Lower lobe of right lung (tissue), 2 donors: ENCODE results near the gene TMEM184B. TPM values are rescaled to one million over a fixed set of nuclear protein-coding genes. Genes with fewer than 3 reads are reported as not detected.
A peak's percentile ranks its signal among the peaks of the same experiment; 100 is the strongest.

ENCODE experiments used
- ATAC-seq, 2 donors: fragments of 200-7000 bp; cut with Tn5 transposase; one replicate each; pipeline ENCODE4 v1.9.1; 2020 to 2022; ENCODE audit warnings: mild to moderate bottlenecking in 2 of 2, moderate library complexity in 2 of 2
- DNase-seq: peaks from one replicate; pipeline ENCODE4 v3.0.0-alpha.2; 2020
- H3K27ac ChIP-seq: fragments of 200-600 bp; one replicate; pipeline ENCODE4 v1.8.0; 2022
- H3K27me3 ChIP-seq: fragments of 200-600 bp; one replicate; pipeline ENCODE4 v1.8.0; 2022; ENCODE audit warnings: low read depth
- H3K36me3 ChIP-seq: fragments of 200-600 bp; one replicate; pipeline ENCODE4 v1.8.0; 2022; ENCODE audit warnings: mild to moderate bottlenecking
- H3K4me1 ChIP-seq: fragments of 200-600 bp; one replicate; pipeline ENCODE4 v1.8.0; 2022
- H3K4me3 ChIP-seq: fragments of 200-600 bp; one replicate; pipeline ENCODE4 v1.8.0; 2022; ENCODE audit warnings: mild to moderate bottlenecking
- H3K9me3 ChIP-seq: fragments of 200-600 bp; one replicate; pipeline ENCODE4 v1.8.0; 2022
- intact Hi-C: fragments of 100-400 bp; cut with DNase I; formaldehyde crosslinking; loops from one replicate; pipeline ENCODE4 v1.11.0; 2022
- total RNA-seq: library from RNA; stranded (reverse); fragmentation: NEBNext Ultra II Directional; extraction: Animal tissue kit (Norgen Biotek cat#: 25700); gene quantifications from one replicate; pipeline ENCODE4 v1.2.1, GENCODE V29; 2021
- TF ChIP-seq, protein P1 (sequence below): fragments of 200-600 bp; IDR thresholded peaks from one replicate; pipeline ENCODE4 v1.8.0; 2022; ENCODE audit warnings: antibody characterized with exemption, mild to moderate bottlenecking
- donor health status: DM: no; HTN: yes; CAD: no; lungs with severe emphysema.

TMEM184B gene
- total RNA-seq, 1 donor from 2014 or later = 77.7 TPM

DNA sequence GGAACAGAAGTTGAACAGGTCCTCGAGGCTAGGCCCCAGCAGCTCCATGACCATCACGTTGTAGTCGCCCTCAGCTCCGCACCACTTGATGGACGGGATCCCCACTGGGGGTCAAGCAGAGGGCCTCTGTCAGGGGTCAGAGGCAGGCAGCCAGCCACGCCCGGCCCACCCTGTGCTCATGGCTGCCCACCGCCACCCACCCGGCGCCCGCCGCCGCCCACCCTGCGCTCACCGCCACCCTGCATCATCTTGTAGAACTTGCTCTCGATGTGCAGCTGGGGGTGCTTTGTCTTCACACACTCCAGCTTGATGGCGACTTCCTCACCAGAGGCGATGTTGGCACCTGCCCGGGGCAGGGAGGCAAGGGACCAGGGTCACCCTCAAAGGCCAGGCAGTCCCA, 30.1 kb upstream of the TMEM184B start:
- H3K4me1 ChIP-seq = peaks cover 39% of the 10 kb centered on the region
- DNase-seq (no peak), ATAC-seq (no peak)
- H3K27ac ChIP-seq = no peak overlapping the region
- H3K9me3 ChIP-seq = no peaks in the 10 kb centered on the region
- intact Hi-C loops = no loop called here
- H3K36me3 ChIP-seq = peaks cover 70% of the 10 kb centered on the region
- H3K4me3 ChIP-seq = no peak overlapping the region
- H3K27me3 ChIP-seq = no peaks in the 10 kb centered on the region
- TF ChIP-seq, protein P1, sequence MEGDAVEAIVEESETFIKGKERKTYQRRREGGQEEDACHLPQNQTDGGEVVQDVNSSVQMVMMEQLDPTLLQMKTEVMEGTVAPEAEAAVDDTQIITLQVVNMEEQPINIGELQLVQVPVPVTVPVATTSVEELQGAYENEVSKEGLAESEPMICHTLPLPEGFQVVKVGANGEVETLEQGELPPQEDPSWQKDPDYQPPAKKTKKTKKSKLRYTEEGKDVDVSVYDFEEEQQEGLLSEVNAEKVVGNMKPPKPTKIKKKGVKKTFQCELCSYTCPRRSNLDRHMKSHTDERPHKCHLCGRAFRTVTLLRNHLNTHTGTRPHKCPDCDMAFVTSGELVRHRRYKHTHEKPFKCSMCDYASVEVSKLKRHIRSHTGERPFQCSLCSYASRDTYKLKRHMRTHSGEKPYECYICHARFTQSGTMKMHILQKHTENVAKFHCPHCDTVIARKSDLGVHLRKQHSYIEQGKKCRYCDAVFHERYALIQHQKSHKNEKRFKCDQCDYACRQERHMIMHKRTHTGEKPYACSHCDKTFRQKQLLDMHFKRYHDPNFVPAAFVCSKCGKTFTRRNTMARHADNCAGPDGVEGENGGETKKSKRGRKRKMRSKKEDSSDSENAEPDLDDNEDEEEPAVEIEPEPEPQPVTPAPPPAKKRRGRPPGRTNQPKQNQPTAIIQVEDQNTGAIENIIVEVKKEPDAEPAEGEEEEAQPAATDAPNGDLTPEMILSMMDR = no peak

DNA sequence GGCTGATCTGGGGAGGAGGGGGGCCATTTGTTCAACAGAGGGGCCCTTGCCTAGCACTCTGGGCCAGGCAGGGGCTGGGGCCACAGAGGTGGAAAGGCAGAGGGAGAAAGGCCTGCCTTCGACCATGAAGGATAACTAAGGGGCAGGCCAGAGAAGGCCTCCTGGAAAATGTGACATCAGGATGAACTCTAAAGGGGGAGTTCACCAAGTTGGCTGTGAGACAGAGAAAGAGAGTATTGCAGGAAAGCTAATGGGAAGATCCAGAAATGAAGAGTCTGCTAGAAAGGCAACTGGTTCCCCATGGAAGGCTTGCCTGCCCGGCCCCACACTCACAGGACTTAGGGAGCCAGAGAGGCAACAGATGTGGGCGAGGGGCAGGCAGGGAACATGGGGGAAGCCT, 28.1 kb upstream of the TMEM184B start:
- intact Hi-C loops = no loop called here
- Histone ChIP-seq H3K36me3 (peaks cover 90% of the 10 kb centered on the region), H3K27me3 (no peaks in the 10 kb centered on the region)

DNA sequence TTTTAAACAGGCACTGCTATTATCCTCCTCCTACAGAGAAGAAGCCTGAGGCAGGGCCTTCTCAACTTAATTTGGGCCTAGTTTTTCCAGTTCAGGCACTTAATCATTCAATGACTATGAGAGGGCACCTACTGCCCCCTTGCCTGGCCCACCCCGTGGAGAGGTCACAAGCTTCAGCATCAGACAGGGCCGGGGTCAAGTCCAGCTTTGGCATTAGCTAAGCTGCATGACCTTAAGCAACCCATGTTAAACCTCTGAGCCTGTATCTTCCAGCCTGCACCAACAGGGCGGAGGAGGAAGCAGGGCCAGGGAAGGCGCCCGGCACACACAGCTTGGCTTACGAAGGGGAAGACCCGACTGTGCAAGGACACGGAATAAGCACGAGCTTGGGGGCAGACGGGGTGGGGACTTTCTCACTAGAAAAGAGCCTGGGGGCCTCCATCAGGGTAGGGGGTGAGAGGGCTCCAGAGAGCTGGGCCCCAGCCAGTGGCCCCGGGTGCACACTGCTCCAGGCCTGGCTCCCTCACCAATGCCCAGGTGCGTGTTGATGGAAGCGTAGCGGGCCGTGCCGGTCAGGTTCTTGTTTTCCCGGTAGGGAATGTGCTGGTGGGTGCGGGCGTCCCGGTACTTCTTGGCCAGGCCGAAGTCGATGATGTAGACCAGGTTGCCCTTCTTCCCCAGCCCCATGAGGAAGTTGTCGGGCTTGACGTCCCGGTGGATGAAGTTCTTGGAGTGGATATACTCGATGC, 27.6 kb upstream of the TMEM184B start:
- H3K36me3 ChIP-seq = peaks cover 96% of the 10 kb centered on the region

More for the DNA sequence above, 28.1 kb upstream of the TMEM184B start:
- ATAC-seq = no peak
- no peak overlapping the region for H3K4me3 ChIP-seq
- H3K4me1 ChIP-seq = peaks cover 25% of the 10 kb centered on the region
- no peak for DNase-seq
- no peaks in the 10 kb centered on the region for H3K9me3 ChIP-seq
- no peak overlapping the region for H3K27ac ChIP-seq
- TF ChIP-seq, protein P1 = no peak

DNA sequence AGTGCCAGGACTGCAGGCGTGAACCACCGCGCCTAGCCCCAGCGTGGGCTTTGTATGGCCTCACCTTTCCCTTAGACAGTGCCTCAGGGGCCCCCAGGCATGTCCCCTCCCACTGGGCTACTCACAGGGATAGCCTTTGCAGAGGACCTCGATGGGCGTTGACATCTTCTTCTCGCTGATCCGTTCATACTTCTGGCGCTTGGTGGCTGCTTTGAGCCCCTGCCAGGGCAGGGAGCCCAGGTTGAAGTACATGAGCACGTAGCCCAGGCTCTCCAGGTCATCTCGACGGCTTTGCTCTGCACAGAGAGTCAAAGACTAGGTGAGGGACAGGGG, 26.9 kb upstream of the TMEM184B start:
- DNase-seq (no peak), ATAC-seq (no peak)
- intact Hi-C loops = no loop called here
- Histone ChIP-seq H3K9me3 (no peaks in the 10 kb centered on the region), H3K4me1 (peaks cover 12% of the 10 kb centered on the region), H3K4me3 (no peak overlapping the region), H3K27me3 (no peaks in the 10 kb centered on the region), H3K27ac (no peak overlapping the region), H3K36me3 (peaks cover 100% of the 10 kb centered on the region)
- TF ChIP-seq, protein P1 = no peak

More for the DNA sequence above, 27.6 kb upstream of the TMEM184B start:
- Histone ChIP-seq H3K27me3 (no peaks in the 10 kb centered on the region), H3K4me1 (peaks cover 19% of the 10 kb centered on the region), H3K27ac (no peak overlapping the region), H3K4me3 (no peak overlapping the region), H3K9me3 (no peaks in the 10 kb centered on the region)
- ATAC-seq = no peak
- intact Hi-C loops = no loop called here
- no peak for DNase-seq
- TF ChIP-seq, protein P1 = no peak

DNA sequence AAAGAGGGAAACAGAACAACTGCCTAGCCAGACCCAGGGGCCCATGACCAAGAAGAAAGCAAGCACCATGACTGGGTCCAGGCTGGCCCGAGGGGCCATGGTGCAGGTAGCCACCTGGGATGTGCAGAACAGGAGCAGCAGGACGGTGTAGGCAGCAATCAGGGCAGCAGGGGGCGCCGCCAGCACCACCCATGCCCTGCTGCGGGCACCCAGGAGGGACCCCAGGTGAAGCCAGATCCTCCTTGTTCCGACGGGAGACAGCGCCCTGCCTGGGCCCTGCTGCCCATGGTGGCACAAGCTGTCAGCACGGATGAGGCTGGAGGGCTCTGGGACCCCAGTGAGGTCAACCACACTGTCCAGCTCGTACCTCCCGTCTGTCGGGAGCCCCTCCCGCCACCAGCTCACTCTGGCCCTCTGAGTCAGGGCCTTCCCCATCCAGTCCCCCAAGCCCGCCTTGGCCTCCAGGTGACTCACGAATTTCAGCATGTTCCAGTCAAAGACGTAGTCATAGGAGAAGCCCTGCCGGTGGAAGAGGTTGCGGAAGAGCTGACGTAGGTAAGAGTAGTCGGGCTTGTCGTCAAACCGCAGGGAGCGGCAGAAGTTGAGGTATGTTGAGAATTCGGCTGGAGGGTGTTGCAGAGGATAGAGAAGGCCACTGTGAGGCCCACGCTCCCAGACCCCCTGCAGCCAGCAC, 25.6 kb upstream of the TMEM184B start:
- Histone ChIP-seq H3K9me3 (no peaks in the 10 kb centered on the region), H3K4me3 (no peak overlapping the region), H3K4me1 (no peaks in the 10 kb centered on the region), H3K27me3 (no peaks in the 10 kb centered on the region), H3K27ac (no peak overlapping the region), H3K36me3 (peaks cover 100% of the 10 kb centered on the region)
- intact Hi-C loops = no loop called here
- no peak for DNase-seq
- TF ChIP-seq, protein P1 = peak; percentile 51
- peak; percentile 14 to 25 for ATAC-seq
